ENCODE data around the gene MRPL50.

MRPL50 gene

DNA sequence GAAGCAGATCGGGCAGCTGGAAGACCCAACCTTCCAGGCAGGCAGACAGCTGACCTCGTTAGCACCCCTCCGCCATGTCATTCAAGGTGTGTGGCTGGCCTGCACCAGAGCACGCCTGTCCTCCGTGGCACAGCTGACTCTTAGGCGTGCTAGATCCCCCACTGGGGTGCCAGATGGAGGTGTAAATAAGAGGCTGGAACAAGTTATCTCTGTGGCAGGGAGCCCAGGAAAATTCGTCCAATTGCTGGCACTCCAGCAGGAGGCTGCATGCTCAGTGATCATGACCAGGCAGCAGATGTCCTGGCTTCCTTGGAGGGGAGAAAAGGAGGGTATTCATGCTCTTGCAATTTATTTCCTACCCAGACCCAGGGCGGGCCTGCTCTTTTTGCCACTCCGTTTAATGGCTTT is 45.0 kb upstream of the MRPL50 start:
- ATAC-seq (ENCODE audit: insufficient read depth, low read depth) (no peak), DNase-seq (no peak)
- Histone ChIP-seq H3K4me2 (ENCODE audit: insufficient read depth, low read length) (no peak overlapping the region), H3K27ac (ENCODE audit: low read length) (no peak overlapping the region), H3K36me3 (ENCODE audit: insufficient read depth, low read length) (no peaks in the 10 kb centered on the region), H3K4me3 (ENCODE audit: low read depth in 1 of 2, low read length in 2 of 2) (no peak overlapping the region), H2AFZ (ENCODE audit: low read depth, low read length) (no peak overlapping the region), H3K27me3 (ENCODE audit: insufficient read depth, low read length, poor library complexity) (no peaks in the 10 kb centered on the region), H3K79me2 (ENCODE audit: insufficient read depth, low read length) (no peaks in the 10 kb centered on the region), H4K20me1 (ENCODE audit: insufficient read depth, low read length) (no peaks in the 10 kb centered on the region), H3K9me3 (ENCODE audit: insufficient read depth, low read length, severe bottlenecking) (no peaks in the 10 kb centered on the region), H3K9ac (ENCODE audit: low read depth, low read length) (no peak overlapping the region), H3K4me1 (ENCODE audit: insufficient read depth, low read length) (no peaks in the 10 kb centered on the region)
- TF ChIP-seq EZH2 (IDR thresholded peaks at IDR 0.05; ENCODE audit: borderline replicate concordance, low read depth, low read length, severe bottlenecking), result no peak
- TF ChIP-seq, protein P1, sequence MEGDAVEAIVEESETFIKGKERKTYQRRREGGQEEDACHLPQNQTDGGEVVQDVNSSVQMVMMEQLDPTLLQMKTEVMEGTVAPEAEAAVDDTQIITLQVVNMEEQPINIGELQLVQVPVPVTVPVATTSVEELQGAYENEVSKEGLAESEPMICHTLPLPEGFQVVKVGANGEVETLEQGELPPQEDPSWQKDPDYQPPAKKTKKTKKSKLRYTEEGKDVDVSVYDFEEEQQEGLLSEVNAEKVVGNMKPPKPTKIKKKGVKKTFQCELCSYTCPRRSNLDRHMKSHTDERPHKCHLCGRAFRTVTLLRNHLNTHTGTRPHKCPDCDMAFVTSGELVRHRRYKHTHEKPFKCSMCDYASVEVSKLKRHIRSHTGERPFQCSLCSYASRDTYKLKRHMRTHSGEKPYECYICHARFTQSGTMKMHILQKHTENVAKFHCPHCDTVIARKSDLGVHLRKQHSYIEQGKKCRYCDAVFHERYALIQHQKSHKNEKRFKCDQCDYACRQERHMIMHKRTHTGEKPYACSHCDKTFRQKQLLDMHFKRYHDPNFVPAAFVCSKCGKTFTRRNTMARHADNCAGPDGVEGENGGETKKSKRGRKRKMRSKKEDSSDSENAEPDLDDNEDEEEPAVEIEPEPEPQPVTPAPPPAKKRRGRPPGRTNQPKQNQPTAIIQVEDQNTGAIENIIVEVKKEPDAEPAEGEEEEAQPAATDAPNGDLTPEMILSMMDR (IDR thresholded peaks at IDR 0.05; ENCODE audit: borderline replicate concordance, extremely low read depth, low read length, poor library complexity, severe bottlenecking), result no peak

DNA sequence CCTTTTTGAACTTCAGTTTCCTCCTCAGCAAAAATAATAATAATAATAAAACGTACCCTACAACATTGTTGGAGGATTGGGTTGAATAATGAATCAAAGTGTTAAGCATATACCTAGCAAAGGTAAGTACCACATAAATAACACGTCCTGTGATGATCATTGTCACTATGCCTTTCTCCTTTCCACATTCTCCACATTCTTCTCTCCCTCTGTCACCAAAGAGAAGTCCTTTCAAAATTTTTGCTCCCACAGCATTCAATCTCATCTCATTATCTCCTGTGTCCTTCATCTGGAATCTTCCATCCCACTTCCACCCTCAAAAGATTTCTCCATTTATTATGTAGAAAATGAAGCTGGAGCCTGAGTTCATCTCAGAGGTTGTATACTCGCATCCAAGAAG is 44.3 kb upstream of the MRPL50 start:
- Histone ChIP-seq H3K27me3 (ENCODE audit: insufficient read depth, low read length, poor library complexity) (no peaks in the 10 kb centered on the region), H3K4me1 (ENCODE audit: insufficient read depth, low read length) (no peaks in the 10 kb centered on the region), H3K4me3 (ENCODE audit: low read depth in 1 of 2, low read length in 2 of 2) (no peak overlapping the region), H3K27ac (ENCODE audit: low read length) (no peak overlapping the region), H4K20me1 (ENCODE audit: insufficient read depth, low read length) (no peaks in the 10 kb centered on the region), H3K9ac (ENCODE audit: low read depth, low read length) (no peak overlapping the region), H3K4me2 (ENCODE audit: insufficient read depth, low read length) (no peak overlapping the region), H3K79me2 (ENCODE audit: insufficient read depth, low read length) (no peaks in the 10 kb centered on the region), H2AFZ (ENCODE audit: low read depth, low read length) (no peak overlapping the region), H3K9me3 (ENCODE audit: insufficient read depth, low read length, severe bottlenecking) (no peaks in the 10 kb centered on the region), H3K36me3 (ENCODE audit: insufficient read depth, low read length) (no peaks in the 10 kb centered on the region)
- ATAC-seq (ENCODE audit: insufficient read depth, low read depth) (no peak), DNase-seq (no peak)
- no peak for TF ChIP-seq EZH2 (IDR thresholded peaks at IDR 0.05; ENCODE audit: borderline replicate concordance, low read depth, low read length, severe bottlenecking)
- TF ChIP-seq, protein P1 (IDR thresholded peaks at IDR 0.05; ENCODE audit: borderline replicate concordance, extremely low read depth, low read length, poor library complexity, severe bottlenecking), result no peak

DNA sequence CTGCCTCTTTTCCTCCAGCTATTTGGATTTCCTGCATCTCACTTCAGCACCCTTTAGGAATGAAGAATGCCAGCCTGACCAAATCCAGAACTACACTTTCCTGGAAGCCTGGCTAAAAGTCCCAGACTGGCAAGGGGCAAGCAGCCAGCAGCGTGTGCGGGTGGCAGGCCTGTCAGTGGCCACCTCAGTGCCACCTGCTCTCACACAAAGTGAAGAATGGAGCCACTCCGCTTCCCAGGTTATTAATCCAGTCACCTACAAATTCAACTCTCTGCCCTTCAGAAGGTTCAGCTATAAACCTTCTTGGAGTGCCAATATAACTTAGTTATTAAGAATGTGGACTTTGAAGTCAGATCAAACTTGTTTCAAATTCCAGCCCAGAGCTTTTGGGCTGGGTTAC is 43.9 kb upstream of the MRPL50 start:
- Histone ChIP-seq H2AFZ (ENCODE audit: low read depth, low read length) (no peak overlapping the region), H3K4me2 (ENCODE audit: insufficient read depth, low read length) (no peak overlapping the region), H3K27me3 (ENCODE audit: insufficient read depth, low read length, poor library complexity) (no peaks in the 10 kb centered on the region), H4K20me1 (ENCODE audit: insufficient read depth, low read length) (no peaks in the 10 kb centered on the region), H3K9me3 (ENCODE audit: insufficient read depth, low read length, severe bottlenecking) (no peaks in the 10 kb centered on the region), H3K4me1 (ENCODE audit: insufficient read depth, low read length) (no peaks in the 10 kb centered on the region), H3K9ac (ENCODE audit: low read depth, low read length) (no peak overlapping the region), H3K36me3 (ENCODE audit: insufficient read depth, low read length) (no peaks in the 10 kb centered on the region), H3K4me3 (ENCODE audit: low read depth in 1 of 2, low read length in 2 of 2) (no peak overlapping the region), H3K79me2 (ENCODE audit: insufficient read depth, low read length) (no peaks in the 10 kb centered on the region), H3K27ac (ENCODE audit: low read length) (no peak overlapping the region)
- DNase-seq, result no peak
- TF ChIP-seq, protein P1 (IDR thresholded peaks at IDR 0.05; ENCODE audit: borderline replicate concordance, extremely low read depth, low read length, poor library complexity, severe bottlenecking), result no peak
- TF ChIP-seq EZH2 (IDR thresholded peaks at IDR 0.05; ENCODE audit: borderline replicate concordance, low read depth, low read length, severe bottlenecking), result no peak
- ATAC-seq (ENCODE audit: insufficient read depth, low read depth), result no peak

DNA sequence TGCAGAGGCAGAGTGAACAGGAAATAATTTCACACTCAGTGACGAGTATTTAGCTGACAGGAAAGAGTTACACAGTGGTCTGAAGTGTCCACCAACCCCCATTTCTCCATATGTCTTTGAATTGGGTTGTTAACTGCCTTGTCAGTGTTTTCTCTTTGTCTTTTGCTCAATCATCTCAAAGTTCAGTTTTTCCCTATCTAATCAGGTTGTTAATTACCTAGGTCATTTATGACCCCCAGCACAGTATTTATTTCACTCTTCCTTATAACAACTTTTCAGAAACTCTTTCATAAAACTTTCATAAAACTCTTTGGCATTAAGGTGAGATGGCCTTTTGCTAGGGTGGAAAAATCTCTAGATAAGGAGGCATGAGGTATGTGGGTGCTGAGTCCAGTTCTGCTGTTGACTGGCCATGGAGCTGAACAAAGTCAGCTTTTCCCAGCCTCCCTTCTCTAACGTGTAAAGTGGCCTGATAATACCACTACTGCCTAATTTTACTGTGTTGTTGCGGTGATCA is 42.4 kb upstream of the MRPL50 start:
- H3K27ac ChIP-seq (ENCODE audit: low read length), result no peak overlapping the region
- no peaks in the 10 kb centered on the region for H4K20me1 ChIP-seq (ENCODE audit: insufficient read depth, low read length)
- H3K36me3 ChIP-seq (ENCODE audit: insufficient read depth, low read length), result no peaks in the 10 kb centered on the region
- no peaks in the 10 kb centered on the region for H3K9me3 ChIP-seq (ENCODE audit: insufficient read depth, low read length, severe bottlenecking)
- H3K4me2 ChIP-seq (ENCODE audit: insufficient read depth, low read length), result no peak overlapping the region
- H3K9ac ChIP-seq (ENCODE audit: low read depth, low read length), result no peak overlapping the region
- no peaks in the 10 kb centered on the region for H3K4me1 ChIP-seq (ENCODE audit: insufficient read depth, low read length)
- H3K79me2 ChIP-seq (ENCODE audit: insufficient read depth, low read length), result no peaks in the 10 kb centered on the region
- peaks cover 2% of the 10 kb centered on the region for H3K27me3 ChIP-seq (ENCODE audit: insufficient read depth, low read length, poor library complexity)
- DNase-seq (no peak), ATAC-seq (ENCODE audit: insufficient read depth, low read depth) (no peak)
- no peak overlapping the region for H3K4me3 ChIP-seq (ENCODE audit: low read depth in 1 of 2, low read length in 2 of 2)
- H2AFZ ChIP-seq (ENCODE audit: low read depth, low read length), result no peak overlapping the region
- TF ChIP-seq, protein P1 (IDR thresholded peaks at IDR 0.05; ENCODE audit: borderline replicate concordance, extremely low read depth, low read length, poor library complexity, severe bottlenecking), result no peak
- TF ChIP-seq EZH2 (IDR thresholded peaks at IDR 0.05; ENCODE audit: borderline replicate concordance, low read depth, low read length, severe bottlenecking), result no peak

Data from DND-41 (cell line).